GM21529 (cell line): ENCODE data around the gene PRRX2.

Experiments
- ATAC-seq: cut with Tn5 transposase; IDR thresholded peaks from one replicate; pipeline ENCODE4 v1.9.1; 2021; ENCODE audit not compliant: unreplicated experiment

The PRRX2 gene

DNA sequence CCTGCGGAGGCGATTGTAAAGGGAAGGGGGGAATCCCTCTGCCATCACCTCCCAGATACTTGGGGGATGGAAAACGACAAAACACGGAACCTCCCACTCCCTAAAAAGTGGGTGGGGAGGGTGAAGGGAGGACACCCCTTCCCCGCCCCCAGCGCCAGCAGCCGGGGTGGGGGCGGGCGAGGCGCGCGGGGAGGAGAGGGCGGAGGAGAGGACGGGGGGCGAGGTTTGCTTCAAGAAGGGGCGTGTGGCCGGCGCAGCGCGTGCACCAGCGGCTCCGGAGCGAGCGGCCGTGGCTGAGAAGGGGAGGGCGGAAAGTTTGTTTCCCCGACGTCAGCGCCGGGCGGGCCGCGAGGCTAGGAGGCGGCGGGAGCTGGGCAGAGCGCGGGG, at the start of gene PRRX2:
Gene PRRX2, plus strand, starts transcription at position 259 of the 387 bp plus-strand sequence. CDS start 221 bp downstream, outside the sequence.
- ATAC-seq, result no peak

DNA sequence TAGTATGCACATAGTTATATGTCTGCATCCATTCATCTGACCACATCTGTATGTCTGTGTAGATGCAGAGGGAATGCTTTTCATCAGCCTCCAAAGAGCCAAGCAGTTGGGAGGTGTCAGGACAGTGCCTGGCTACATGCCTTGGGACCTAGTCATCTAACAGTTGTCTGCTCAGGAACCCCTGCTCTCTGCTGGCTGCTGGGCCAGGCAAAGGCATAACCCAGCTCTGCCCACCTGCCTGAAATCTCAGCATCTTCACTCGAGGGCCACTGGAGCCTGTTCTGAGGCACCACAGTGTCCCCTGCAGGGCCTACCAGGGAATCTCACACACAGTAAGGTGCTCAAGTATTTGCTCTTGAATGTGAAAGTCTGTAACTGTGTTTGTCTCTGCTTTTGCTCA, 48.3 kb upstream of the PRRX2 start:
- no peak for ATAC-seq

DNA sequence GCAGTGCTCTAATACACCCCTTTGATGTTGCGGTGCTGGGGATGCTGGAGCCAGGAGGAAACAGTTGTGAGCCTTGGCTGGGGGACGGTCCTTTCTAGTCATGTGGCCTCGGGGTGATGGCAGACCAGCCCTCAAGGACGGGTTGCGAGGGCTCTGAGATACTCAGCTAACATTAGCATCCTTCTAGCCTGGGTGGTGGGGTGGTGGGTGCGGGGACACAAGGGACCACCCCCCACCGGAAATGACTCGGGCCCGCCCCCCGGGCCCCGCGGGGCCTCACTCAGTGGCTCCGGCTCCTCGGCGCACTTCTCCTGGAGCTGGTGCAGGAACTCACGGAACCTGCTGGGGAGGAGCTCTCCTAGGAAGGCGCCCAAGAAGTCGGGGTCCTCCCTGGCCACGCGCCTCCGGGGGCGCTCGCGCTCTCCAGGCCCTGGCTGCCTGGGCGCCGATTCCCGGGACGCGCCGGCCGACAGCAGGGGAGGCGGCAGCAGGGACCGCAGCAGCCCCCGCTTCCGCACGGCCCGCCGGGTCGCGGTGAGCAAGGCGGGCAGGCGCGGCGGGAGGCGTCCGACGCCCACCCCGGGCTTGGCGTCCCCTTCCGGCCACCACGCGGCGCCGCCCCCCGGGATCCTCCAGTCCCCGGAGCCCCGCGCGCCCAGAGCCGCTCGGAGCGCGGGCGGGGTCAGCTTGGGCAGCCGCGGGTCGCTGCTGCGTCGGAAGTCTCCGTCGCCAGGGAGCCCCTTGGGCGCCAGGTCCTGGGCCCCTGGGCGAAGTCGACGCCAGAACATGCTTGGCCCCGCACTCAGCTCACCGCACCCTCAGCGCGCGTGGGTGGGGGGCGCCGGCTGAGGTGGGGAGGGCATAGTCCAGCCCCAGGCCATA, 45.4 kb upstream of the PRRX2 start:
- ATAC-seq, result no peak

DNA sequence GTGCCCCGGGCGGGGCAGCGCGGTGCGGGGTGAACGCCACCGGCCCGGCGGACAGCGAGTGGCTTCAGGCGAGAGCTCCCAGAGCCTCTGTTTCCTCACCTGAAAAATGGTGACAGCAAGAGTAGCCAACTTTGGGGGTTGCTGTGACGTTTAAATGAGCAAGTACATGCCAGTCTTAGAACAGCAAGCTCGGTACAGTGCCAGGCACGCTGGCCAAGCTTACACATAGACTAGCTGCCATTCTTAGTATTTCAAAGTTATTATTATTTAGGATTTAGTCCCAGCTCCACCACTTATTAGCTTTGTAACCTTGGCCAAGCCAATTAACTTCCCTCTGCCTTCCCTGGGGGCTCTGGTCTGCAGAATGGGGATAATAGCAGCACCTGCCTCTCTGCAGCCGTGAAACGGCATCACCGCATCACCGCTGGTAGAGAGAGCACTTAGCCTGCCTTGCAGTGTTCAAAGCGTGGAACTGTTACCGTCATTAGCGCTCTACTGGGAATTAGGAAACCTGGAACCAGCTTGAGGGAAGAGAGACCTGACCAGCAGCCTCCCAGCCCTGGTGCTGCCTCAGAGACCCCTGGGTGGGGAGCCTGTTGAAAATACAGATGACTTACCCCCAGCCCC, 44.7 kb upstream of the PRRX2 start, which contains the start of gene C9orf50:
Gene C9orf50, minus strand, starts transcription at position 433 of the 627 bp plus-strand sequence. CDS start 527 bp downstream, outside the sequence.
- ATAC-seq, result no peak

DNA sequence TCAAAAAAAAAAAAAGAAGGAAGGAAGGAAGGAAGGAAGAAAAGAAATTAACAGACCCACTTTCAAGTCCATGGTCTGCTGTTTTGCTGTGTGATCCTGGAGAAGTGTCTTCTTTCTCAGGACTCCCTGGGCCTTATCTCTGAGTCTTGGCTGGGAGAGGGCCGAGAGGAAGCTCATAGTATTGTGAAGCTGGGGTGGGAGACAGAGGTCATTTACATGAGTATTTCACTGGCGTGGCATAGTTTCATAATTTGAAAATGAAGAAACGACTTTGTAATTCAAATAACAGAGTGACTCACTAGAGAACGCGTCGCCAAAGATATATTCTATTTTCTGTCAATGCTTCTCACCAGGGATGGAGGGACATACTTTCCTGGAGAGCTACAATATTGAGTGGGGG, 42.1 kb upstream of the PRRX2 start:
- no peak for ATAC-seq

DNA sequence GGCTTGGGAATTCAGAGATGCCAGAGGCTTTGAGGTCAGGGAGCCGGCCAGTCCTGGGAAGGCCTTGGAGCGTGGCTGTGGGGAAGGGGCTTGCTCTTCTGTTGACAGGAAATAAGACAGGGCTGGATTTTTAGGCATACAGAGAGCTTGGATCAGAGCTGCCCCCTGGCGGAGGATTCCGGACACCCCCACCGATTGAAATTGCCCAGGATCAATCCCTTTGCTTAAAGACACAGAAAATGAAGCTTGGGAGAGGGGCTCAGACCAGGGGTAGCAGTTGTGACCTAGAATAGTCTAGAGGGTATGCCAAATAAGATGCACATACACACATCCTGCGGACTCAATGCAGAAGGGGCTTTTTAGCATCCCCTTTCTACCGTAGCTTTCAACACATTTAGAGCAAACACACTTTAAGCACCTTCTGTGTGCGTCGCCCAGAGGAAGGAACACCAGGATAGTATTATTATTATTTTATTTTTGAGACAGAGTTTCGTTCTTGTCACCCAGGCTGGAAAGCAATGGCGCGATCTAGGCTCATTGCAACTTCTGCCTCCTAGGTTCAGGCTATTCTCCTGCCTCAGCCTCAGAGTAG, 41.2 kb upstream of the PRRX2 start:
- no peak for ATAC-seq

DNA sequence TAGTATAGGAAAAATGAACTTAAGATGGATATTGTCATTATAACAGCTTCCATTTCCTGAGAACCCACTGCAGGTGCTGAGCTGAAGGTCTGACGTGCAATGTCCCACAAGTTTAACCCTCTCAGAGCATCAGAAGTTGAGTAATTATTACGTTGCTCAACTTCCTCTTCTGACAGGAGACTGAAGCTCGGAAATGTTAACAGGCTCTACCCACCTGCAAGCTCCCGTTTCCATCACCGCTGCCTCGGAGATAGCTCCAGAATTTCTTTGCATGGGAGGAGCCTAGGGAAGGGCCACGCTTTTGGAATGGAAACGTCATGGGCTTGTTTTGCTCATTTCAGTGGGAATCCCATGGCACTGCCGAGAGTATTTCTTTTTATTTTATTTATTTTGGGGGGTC, 40.5 kb upstream of the PRRX2 start:
- no peak for ATAC-seq

DNA sequence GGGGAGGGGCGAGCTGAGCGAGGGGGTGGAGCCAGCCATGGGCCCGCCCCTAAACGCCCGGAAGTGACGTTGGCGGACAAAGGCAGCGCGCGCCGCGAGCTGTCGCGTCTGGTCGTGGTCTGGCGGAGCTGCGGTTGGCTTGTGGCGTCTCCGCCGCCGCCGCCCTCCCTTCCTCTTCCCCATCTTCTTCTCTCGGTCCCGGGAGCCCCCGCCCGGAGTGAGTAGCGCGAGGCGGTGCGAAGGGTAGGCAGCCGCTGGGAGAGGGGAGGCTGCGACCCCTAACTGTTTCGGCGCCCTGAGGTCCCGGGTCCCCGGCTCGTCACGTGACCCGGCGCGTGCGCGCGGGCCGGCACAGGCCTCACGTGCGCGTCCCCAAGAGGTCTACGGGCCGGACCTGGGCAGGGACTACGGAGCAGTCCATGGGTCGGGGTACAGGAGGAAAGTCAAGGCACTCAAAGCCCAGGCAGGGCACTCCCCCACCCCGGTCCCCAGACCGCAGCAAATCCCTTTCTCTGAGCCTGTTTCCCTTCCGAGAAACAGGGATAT, 39.3 kb upstream of the PRRX2 start, which contains the start of gene NTMT1:
Gene NTMT1, plus strand, starts transcription at position 85 of the 546 bp plus-strand sequence. CDS start 6,541 bp downstream, outside the sequence.
- ATAC-seq, result peak; percentile 82

DNA sequence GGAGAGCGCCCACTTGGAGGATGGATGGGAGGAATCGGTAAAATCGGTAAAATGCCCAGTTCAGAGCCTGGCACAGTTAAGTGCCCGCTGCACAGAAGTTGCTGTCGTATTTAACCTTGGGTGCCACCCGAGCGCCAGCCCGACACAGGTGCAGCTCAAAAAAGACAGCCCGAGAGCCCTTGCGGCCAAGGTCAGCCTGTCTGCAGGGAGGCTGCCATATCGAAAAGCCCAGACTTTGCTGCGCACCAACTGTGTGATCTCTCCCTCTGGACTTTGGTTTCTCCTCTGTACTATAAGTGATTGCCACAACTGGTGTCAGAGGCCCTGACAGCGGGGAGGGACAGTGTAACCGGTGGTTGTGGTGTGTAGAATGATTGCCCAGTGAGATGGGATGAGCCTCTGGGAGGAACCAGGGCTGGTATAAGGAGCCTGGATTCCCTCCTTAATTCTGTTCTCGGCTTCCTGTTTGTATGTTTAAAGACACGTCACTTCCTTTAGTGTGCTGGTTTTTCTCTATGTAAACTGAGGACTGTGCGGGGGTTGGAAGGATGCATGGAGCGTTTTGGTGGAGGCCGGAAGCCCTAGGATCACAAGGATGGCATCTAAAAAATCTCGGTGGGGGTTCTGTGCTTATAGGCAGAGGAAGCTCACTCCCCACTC, 38.7 kb upstream of the PRRX2 start:
- ATAC-seq, result peak; percentile 19

DNA sequence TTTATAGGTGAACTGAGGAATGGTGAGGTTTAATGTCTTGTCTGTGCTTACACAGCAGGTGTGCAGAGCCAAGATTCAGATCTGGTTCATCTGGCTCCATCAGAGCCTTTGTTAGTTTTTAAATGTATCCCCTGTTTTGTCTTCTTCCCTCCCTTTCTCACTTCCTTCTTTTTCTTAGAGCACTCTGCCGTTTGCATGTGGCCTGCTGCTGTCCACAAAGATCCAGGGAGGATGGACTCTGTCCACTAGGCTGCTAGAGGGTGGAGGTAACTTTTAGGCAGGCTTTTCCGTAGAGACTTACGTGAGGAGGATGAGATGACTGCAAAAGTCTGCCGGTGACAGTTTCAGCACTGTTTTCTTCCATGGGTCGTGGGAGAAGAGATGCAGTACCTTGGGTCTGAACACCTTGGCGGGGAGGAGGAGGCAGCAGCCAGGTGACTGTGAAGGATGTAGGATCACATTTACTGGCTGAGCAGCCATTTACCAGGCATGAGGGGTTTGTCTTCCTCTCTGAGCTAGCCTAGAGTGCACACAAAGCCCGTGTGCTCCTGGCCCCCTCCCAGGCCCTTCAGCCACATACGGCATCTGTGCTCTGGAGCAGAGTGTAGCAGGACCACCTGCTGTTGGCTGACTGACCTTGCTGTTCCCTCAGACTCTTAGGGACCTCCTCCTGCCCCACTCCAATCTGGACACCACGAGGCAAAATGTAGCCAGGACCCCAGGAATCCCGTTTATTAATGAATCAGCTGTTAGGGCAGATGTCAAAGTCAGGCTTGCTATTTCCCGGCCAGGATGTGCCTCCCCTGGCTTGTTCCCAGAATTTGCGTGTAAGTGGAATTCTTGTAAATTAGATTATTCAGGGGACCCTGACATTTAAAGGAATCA, 37.6 kb upstream of the PRRX2 start:
- no peak for ATAC-seq

DNA sequence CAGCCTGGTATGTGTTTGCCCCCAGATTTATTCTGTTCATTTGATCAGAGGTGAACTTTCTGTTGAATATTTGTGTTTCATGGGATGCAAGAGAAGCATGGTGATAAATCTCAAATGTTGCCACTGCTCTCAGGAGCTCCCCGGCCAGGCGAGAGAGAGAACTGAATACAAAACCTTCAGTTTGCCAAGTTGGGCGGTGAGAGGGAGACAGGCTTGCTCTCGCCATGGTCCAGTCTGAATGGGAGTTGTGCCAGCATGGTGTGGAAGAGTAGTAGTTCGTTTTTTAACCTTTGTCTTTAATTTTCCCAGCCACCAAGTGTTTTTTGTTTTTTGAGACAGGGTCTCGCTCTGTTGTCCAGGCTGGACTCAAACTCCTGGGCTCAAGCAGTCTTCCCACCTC, 36.7 kb upstream of the PRRX2 start:
- no peak for ATAC-seq

DNA sequence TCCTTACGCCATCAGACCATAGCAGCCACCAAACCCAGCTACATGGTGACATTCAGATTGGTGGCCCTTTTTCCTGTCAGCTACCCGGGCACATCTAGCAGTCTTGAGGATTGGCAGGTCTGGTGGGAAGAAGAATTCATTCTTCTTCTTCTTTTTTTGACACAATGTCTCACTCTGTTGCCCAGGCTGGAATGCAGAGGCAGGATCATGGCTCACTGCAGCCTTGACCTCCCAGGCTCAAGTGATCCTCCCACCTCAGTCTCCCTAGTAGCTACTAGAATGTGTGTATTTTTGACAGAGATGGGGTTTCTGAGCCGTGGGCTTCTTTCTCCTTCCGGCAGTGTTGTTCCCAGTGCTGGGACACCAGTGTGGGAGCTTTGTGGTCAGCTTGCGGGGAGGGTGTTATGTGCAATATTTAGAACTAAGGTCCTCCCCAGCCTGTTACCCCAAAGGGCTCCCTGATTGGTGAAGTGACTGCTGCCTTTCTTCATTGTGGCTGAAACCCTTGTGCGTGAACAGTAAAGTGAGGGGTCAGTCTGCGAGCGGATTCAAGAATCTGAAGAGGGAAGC, 36.1 kb upstream of the PRRX2 start:
- ATAC-seq, result no peak

DNA sequence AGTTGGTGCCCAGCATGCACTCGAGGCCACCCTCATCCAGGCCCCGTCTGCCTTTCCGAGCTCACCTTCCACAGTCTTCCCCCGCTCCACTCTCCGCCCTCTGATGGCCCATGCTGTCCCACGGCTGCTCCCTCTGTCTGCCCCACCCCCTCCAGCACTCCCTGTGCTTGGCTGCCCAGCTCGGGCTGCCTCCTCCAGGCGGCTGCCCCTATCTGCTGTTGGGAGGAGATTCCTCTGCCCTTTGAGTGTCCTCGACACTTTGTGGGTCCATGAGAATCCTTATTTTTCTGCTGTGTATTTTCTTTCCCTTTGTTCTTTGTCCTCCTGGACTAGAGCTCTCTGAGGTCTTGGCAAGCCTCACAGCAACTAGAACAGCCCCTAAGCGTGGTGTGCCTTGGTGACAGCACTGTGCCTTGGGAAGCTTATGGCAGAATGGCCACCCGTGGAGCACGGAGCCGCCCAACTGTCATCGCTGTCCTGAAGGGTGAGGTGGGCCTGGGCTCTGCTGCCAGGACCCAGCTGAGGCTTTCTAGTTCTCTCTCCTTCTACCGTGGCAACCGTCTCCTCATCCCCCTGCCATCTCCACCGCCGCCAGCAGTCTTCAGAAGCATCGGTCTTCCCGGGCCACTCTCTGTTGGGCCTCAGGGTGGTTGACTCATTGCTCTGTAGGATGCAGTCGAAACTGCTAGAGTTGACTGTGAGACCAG, 34.3 kb upstream of the PRRX2 start:
- ATAC-seq, result no peak

DNA sequence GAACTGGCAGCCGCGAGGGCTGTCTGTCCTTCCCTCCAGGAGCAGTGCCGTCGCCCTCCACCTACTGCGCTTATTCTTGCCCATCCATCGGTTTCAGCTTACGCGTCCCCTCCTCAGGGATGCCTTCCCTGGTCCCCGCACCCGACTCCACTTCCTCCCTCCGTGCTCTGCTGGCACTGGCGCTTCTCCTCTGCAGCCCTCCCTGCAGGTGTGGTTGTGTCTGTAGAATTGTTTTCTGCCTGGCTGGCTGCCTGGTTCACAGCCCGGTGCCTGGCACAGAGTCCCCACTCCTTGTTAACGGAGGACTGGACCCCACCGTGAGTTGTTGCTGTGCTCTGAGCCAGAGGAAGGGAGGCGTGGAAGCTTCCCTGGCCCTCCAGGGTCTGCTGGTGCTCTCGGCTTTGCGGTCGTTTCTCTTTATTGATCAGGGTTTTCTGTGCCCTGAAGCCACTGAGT, 33.7 kb upstream of the PRRX2 start:
- ATAC-seq, result no peak

DNA sequence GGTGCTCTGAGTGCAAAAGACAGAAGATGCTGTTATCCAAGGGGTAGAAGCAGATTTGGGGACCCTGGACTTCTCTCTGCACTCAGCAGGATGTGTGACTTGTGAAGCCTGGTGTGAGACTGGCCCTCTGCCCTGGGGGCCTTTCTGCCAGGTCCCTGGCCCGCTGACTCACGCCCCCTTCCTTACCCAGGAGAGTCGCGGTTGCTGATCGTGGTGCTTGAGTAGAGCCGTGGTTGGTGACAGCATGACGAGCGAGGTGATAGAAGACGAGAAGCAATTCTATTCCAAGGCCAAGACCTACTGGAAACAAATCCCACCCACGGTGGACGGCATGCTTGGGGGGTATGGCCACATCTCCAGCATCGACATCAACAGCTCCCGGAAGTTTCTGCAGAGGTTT, 33.0 kb upstream of the PRRX2 start:
- ATAC-seq, result no peak

DNA sequence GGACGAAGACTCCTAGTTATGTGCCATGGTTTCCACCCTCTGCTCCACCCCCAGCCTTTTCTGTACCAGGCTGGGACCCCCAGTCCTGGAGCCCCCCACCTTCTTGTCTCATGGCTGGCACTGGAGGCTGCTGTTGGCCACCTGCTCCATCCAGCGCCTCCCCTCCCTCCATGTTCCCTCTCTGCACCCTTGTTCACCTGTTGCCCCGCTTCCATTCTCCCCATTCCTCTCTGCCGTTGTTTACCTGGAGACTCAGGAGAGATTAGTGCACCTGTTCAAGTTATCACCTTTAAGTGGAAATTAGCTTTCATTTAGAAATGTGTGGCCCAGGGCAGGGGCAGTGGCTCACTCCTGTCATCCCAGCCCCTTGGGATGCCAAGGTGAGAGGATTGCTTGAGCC, 32.2 kb upstream of the PRRX2 start:
- ATAC-seq, result no peak

DNA sequence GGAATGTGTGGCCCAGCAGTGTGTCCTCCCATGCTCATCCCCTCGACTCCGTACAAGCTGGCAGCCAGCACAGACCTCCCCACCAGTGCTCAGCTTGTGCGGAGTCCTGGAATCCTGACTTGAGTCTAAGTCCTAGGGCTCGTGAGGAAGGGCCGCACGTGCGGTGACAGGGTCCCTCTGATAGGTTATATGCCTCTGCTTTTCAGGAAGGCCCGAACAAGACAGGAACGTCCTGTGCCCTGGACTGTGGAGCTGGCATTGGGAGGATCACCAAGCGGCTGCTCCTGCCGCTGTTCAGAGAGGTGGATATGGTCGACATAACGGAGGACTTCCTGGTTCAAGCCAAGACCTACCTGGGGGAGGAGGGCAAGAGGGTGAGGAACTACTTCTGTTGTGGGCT, 31.6 kb upstream of the PRRX2 start:
- ATAC-seq, result no peak

DNA sequence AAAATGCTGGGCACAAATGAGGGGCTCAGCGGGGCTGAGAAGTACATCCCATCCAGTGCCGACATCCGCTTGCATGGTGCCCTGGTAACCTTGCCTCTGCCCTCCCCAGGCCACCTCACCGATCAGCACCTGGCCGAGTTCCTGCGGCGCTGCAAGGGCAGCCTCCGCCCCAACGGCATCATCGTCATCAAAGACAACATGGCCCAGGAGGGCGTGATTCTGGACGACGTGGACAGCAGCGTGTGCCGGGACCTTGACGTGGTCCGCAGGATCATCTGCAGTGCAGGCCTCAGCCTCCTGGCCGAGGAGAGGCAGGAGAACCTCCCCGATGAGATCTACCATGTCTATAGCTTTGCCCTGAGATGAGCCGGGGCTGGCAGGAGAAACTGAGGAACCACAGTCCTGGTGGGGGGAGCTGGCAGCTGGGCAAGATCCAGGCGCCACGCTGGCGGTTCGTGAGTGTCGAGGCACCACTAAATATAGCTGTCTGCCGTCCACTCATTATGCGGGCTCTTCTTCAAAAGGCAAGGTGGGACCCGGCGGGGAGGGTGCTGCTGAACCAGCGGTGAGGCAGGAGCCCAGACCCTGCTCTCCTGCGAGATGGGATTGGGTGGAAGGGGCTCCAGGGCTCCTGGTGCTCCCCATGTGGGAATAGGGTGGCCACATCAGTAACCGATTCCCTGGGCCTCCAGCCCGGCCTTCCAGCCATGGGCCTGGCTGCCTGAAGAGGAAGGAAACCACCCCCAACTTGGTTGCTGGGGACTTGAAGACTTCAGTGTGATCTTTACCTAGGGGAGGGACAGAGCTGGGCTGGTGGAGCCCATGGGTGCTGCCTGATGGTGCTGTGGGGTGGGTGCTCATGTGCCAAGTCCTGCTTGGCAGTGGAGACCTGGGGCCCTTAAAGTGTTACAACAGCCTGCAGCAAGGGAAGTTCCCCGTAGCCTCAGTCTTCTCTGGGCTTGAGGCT, 30.1 kb upstream of the PRRX2 start:
- no peak for ATAC-seq
